RWPE2 (cell line): ENCODE results near the gene TOP3B.

ENCODE experiments used
- ATAC-seq: fragments of 200-7000 bp; cut with Tn5 transposase; 3 replicates; pipeline ENCODE4 v1.9.1; 2021; ENCODE audit warnings: low read depth
- DNase-seq: peaks from one replicate; pipeline ENCODE4 v3.0.0-alpha.2; 2020; ENCODE audit warnings: low spot score
- H3K27ac ChIP-seq: fragments of 450-650 bp; 2 replicates; pipeline ENCODE4 v1.5.1; 2017; ENCODE audit warnings: mild to moderate bottlenecking; ENCODE audit not compliant: poor library complexity, severe bottlenecking
- H3K27me3 ChIP-seq: fragments of 250-450 bp; sonication (Bioruptor Pico); 2 replicates; pipeline ENCODE4 v1.5.1; 2021; ENCODE audit warnings: mild to moderate bottlenecking, moderate library complexity; ENCODE audit not compliant: insufficient read depth, poor library complexity, severe bottlenecking
- H3K36me3 ChIP-seq: fragments of 250-450 bp; sonication (Bioruptor Pico); 2 replicates; pipeline ENCODE4 v1.5.1; 2020; ENCODE audit warnings: low read depth, mild to moderate bottlenecking, moderate library complexity
- H3K4me1 ChIP-seq: fragments of 250-450 bp; sonication (Bioruptor Pico); 2 replicates; pipeline ENCODE4 v1.5.1; 2021; ENCODE audit warnings: mild to moderate bottlenecking, moderate library complexity; ENCODE audit not compliant: insufficient read depth, poor library complexity, severe bottlenecking
- H3K4me3 ChIP-seq: fragments of 250-450 bp; sonication (Bioruptor Pico); 2 replicates; pipeline ENCODE4 v1.5.1; 2021; ENCODE audit warnings: mild to moderate bottlenecking, moderate library complexity; ENCODE audit not compliant: severe bottlenecking
- H3K9me3 ChIP-seq: fragments of 250-450 bp; sonication (Bioruptor Pico); 2 replicates; pipeline ENCODE4 v1.5.1; 2021; ENCODE audit warnings: mild to moderate bottlenecking, moderate library complexity; ENCODE audit not compliant: severe bottlenecking
- TF ChIP-seq, protein P1 (sequence below): fragments of 450-650 bp; IDR thresholded peaks from one replicate; pipeline ENCODE4 v1.5.1; 2017; ENCODE audit warnings: mild to moderate bottlenecking, moderate library complexity; ENCODE audit not compliant: poor library complexity, severe bottlenecking

Gene TOP3B

GRCh38 chr22:21922370-21923162, 60.0 kb downstream of the TOP3B start:
- H3K27me3 ChIP-seq, result no peaks in the 10 kb centered on the region
- no peak overlapping the region for H3K4me3 ChIP-seq
- TF ChIP-seq, protein P1, sequence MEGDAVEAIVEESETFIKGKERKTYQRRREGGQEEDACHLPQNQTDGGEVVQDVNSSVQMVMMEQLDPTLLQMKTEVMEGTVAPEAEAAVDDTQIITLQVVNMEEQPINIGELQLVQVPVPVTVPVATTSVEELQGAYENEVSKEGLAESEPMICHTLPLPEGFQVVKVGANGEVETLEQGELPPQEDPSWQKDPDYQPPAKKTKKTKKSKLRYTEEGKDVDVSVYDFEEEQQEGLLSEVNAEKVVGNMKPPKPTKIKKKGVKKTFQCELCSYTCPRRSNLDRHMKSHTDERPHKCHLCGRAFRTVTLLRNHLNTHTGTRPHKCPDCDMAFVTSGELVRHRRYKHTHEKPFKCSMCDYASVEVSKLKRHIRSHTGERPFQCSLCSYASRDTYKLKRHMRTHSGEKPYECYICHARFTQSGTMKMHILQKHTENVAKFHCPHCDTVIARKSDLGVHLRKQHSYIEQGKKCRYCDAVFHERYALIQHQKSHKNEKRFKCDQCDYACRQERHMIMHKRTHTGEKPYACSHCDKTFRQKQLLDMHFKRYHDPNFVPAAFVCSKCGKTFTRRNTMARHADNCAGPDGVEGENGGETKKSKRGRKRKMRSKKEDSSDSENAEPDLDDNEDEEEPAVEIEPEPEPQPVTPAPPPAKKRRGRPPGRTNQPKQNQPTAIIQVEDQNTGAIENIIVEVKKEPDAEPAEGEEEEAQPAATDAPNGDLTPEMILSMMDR, result no peak
- no peak overlapping the region for H3K27ac ChIP-seq
- no peaks in the 10 kb centered on the region for H3K36me3 ChIP-seq
- no peaks in the 10 kb centered on the region for H3K4me1 ChIP-seq
- ATAC-seq (no peak), DNase-seq (no peak)
- no peaks in the 10 kb centered on the region for H3K9me3 ChIP-seq

GRCh38 chr22:21921729-21922128, 60.9 kb downstream of the TOP3B start:
- DNase-seq (no peak), ATAC-seq (no peak)
- H3K27me3 ChIP-seq, result no peaks in the 10 kb centered on the region
- no peaks in the 10 kb centered on the region for H3K4me1 ChIP-seq
- H3K4me3 ChIP-seq, result no peak overlapping the region
- no peaks in the 10 kb centered on the region for H3K9me3 ChIP-seq
- no peak overlapping the region for H3K27ac ChIP-seq
- TF ChIP-seq, protein P1, result no peak
- H3K36me3 ChIP-seq, result no peaks in the 10 kb centered on the region

GRCh38 chr22:21921184-21921721, 61.3 kb downstream of the TOP3B start:
- Histone ChIP-seq H3K4me1 (no peaks in the 10 kb centered on the region), H3K27ac (no peak overlapping the region), H3K4me3 (no peak overlapping the region), H3K36me3 (no peaks in the 10 kb centered on the region), H3K9me3 (no peaks in the 10 kb centered on the region), H3K27me3 (no peaks in the 10 kb centered on the region)
- ATAC-seq, result no peak
- TF ChIP-seq, protein P1, result no peak
- DNase-seq, result no peak

- Histone ChIP-seq H3K4me1 (no peaks in the 10 kb centered on the region), H3K27ac (no peak overlapping the region)
- ATAC-seq, result peak; percentile 19; the same call in 1 of the 3 replicates
These were observed 62.0 kb downstream of the TOP3B start for GRCh38 chr22:21920341-21921183.

More at GRCh38 chr22:21920341-21921183, 62.0 kb downstream of the TOP3B start:
- no peak for DNase-seq
- Histone ChIP-seq H3K9me3 (no peaks in the 10 kb centered on the region), H3K36me3 (no peaks in the 10 kb centered on the region), H3K4me3 (no peak overlapping the region), H3K27me3 (no peaks in the 10 kb centered on the region)
- TF ChIP-seq, protein P1, result no peak
